ENCODE results near the gene USP11.

Gene USP11

GRCh38 chrX:47217852-47218279 is 14.9 kb upstream of the USP11 start:
- TF ChIP-seq, protein P1, sequence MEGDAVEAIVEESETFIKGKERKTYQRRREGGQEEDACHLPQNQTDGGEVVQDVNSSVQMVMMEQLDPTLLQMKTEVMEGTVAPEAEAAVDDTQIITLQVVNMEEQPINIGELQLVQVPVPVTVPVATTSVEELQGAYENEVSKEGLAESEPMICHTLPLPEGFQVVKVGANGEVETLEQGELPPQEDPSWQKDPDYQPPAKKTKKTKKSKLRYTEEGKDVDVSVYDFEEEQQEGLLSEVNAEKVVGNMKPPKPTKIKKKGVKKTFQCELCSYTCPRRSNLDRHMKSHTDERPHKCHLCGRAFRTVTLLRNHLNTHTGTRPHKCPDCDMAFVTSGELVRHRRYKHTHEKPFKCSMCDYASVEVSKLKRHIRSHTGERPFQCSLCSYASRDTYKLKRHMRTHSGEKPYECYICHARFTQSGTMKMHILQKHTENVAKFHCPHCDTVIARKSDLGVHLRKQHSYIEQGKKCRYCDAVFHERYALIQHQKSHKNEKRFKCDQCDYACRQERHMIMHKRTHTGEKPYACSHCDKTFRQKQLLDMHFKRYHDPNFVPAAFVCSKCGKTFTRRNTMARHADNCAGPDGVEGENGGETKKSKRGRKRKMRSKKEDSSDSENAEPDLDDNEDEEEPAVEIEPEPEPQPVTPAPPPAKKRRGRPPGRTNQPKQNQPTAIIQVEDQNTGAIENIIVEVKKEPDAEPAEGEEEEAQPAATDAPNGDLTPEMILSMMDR (IDR thresholded peaks at IDR 0.05; ENCODE audit: control insufficient read depth, extremely low read depth, insufficient read depth) = no peak
- peak overlapping the region; percentile 81 for H3K4me3 ChIP-seq (ENCODE audit: low read depth, low read length)
- peak; percentile 93 for DNase-seq (ENCODE audit: low read depth)

- peak within 1 kb of the TSS; percentile 81 for H3K4me3 ChIP-seq (ENCODE audit: low read depth, low read length)
- DNase-seq (ENCODE audit: low read depth) = peak; percentile 36
- TF ChIP-seq, protein P1 (IDR thresholded peaks at IDR 0.05; ENCODE audit: control insufficient read depth, extremely low read depth, insufficient read depth) = no peak
Measured at GRCh38 chrX:47218280-47218919, 14.4 kb upstream of the USP11 start, which contains the start of gene CDK16. Gene CDK16 (plus strand): TSS chrX:47218681. CDS start chrX:47223558, 4,877 bp downstream.

DNA sequence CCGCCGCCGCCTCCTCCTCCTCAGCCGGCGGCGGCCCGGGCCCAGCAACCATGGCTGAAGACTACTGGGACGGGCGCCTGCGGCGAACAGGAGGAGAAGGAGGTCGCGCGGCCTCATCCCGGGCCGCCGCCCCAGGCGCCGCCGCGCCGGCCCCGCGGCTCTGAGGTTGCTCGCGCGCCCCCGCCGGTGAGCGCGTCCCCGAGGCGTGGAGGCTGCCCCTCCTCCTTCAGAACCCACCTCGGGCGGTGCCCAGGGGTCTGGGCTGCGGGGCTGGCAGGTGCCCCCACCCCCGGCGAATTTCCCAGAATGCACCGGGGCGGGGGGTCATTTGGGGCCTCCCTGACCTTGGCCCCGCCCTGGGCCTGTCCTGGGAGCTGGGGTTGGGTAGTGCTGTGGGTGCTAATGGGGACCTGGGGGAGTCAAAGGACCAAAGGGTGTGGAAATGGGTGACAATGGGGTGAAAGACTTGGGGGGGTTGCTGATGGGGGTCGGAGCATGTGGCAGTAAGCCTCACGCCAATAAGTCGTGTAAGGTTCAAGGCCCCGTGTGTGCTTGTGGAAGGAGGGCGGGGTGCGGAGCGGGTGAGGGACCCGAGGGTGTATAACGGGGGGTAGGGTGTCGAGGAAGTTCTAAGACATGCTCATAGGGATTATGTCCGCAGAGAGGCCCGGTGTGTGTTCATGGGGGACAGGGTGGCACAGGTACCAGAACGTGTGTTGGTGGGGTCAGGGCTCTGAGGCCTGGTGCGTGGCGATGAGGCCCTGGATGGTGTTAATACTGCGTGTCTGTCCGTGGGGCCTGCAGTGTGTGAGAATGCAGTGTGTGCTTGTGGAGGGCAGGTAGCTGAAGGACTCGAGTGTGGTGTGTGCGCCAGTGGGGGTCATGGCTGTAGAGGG is 13.6 kb upstream of the USP11 start:
- no peak for DNase-seq (ENCODE audit: low read depth)
- TF ChIP-seq, protein P1 (IDR thresholded peaks at IDR 0.05; ENCODE audit: control insufficient read depth, extremely low read depth, insufficient read depth) = no peak
- peak overlapping the region; percentile 81 for H3K4me3 ChIP-seq (ENCODE audit: low read depth, low read length)

GRCh38 chrX:47221756-47222155 is 11.1 kb upstream of the USP11 start:
- TF ChIP-seq, protein P1 (IDR thresholded peaks at IDR 0.05; ENCODE audit: control insufficient read depth, extremely low read depth, insufficient read depth) = no peak
- DNase-seq (ENCODE audit: low read depth) = no peak
- H3K4me3 ChIP-seq (ENCODE audit: low read depth, low read length) = no peak overlapping the region

GRCh38 chrX:47222751-47223350 is 10.0 kb upstream of the USP11 start:
- no peak overlapping the region for H3K4me3 ChIP-seq (ENCODE audit: low read depth, low read length)
- TF ChIP-seq, protein P1 (IDR thresholded peaks at IDR 0.05; ENCODE audit: control insufficient read depth, extremely low read depth, insufficient read depth) = no peak
- no peak for DNase-seq (ENCODE audit: low read depth)

DNA sequence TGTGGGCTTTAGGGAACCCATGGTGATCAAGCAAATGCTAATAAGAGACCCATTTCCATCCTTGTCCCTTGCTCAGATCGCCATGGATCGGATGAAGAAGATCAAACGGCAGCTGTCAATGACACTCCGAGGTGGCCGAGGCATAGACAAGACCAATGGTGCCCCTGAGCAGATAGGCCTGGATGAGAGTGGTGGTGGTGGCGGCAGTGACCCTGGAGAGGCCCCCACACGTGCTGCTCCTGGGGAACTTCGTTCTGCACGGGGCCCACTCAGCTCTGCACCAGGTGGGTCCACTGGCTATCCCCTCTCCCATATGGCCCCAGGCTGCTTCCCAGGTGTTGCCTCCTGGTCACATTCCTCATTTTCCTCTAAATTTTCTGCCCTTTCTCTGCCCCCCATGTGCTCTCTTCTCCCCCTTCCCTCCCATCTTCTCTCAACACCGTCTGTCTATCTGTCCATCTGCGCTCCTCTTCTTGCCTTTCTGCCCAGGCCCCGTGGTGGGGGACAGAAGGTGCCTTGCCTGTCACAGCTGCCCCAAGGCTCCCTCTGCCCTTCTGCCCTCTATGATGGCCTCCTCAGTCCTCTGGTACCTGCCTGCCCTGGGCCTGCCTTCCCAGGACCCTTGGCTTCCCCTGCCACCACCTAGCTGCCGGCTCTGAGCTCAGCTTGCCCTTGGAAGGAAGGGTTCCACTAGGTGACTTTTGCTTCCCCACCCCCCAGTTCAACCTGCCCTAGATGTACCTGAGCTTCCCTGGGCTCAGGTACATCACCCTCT is 9.1 kb upstream of the USP11 start:
- TF ChIP-seq, protein P1 (IDR thresholded peaks at IDR 0.05; ENCODE audit: control insufficient read depth, extremely low read depth, insufficient read depth) = no peak
- no peak for DNase-seq (ENCODE audit: low read depth)
- H3K4me3 ChIP-seq (ENCODE audit: low read depth, low read length) = no peak overlapping the region

Data from LNCaP clone FGC (cell line).